ENCODE results near the gene BAX. TPM values are rescaled to one million over a fixed set of nuclear protein-coding genes. Genes with fewer than 3 reads are reported as not detected.
A peak's percentile ranks its signal among the peaks of the same experiment; 100 is the strongest.
"Not testable (repeated sequence)": the region's sequence is repeated elsewhere in the genome, so short reads cannot be mapped to it uniquely, and the experiment has no call there.

The BAX gene
- polyA plus RNA-seq, 2 of the 4 experiments (the other 2 are of a cell fraction) = 134 to 299 TPM

DNA sequence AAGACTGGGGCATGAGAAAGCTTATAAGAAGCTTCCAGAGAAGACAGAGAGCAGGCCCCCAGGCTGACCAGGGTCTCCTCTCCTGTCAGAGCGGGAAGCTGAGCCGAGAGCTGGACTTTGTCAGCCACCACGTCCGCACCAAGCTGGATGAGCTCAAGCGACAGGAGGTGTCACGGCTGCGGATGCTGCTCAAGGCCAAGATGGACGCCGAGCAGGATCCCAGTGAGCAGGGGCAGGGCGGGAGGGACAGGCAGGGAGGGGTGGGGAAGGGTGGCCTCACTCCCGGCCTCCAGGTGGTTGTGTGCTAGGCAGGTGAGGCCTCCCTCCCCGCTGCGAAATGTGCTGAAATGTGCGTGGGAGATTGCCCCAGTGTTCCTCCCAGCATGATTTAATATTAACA, 49.0 kb upstream of the BAX start:
- peaks cover 12% of the 10 kb centered on the region; the same call in 2 of the 3 replicates for H3K4me1 ChIP-seq
- no peak overlapping the region for H3K4me3 ChIP-seq
- CTCF ChIA-PET = interaction anchor here (1.1 to 1.9 kb wide), 6 partner anchors 17 to 111 kb away, joined by 3 to 7 read pairs (median 4); partner anchors contain the start of genes GYS1 and RUVBL2
- FAIRE-seq (no peak), DNase-seq (ENCODE audit: low read depth in 1 of 2, low spot score in 1 of 2) (no peak), ATAC-seq (no peak)
- 93% methylated on average over 13 of the region's 14 CpGs for WGBS (ENCODE audit: missing lambda C conversion rate)
- no peak overlapping the region for H3K27ac ChIP-seq
- H3K4me2 ChIP-seq = no peak overlapping the region
- H3K9me3 ChIP-seq = no peaks in the 10 kb centered on the region
- TF ChIP-seq, protein P1, sequence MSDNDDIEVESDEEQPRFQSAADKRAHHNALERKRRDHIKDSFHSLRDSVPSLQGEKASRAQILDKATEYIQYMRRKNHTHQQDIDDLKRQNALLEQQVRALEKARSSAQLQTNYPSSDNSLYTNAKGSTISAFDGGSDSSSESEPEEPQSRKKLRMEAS (IDR thresholded peaks at IDR 0.05) = no peak
- TF ChIP-seq RAD21 (conservative IDR thresholded peaks at IDR 0.05 in 1 of 2, IDR thresholded peaks at IDR 0.05 in 1 of 2) = no peak
- POLR2A ChIA-PET = no interaction called here

DNA sequence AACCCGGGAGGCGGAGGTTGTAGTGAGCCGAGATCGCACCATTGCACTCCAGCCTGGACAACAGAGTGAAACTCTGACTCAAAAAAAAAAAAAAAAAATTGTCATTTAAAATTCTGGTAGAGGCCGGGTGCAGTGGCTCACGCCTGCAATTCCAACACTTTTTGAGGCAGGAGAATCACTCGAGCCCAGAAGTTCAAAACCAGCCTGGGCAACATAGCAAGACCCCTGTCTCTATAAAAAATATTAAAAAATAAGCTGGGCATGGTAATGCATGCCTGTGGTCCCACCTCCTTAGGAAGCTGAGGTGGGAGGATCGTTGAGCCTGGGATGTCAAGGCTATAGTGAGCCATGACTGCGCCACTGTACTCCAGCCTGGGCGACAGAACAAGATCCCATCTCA, 48.4 kb upstream of the BAX start:
- DNase-seq (ENCODE audit: low read depth in 1 of 2, low spot score in 1 of 2) = no peak
- no peaks in the 10 kb centered on the region for H3K9me3 ChIP-seq
- no peak for FAIRE-seq
- H3K4me2 ChIP-seq = no peak overlapping the region
- TF ChIP-seq TFCP2L1 (CRISPR knock-in tag; IDR thresholded peaks at IDR 0.05) (no peak), CEBPB (IDR thresholded peaks at IDR 0.05) (no peak), CHD2 (IDR thresholded peaks at IDR 0.05; ENCODE audit: low read length, partially characterized antibody) (no peak), SREBF2 (IDR thresholded peaks at IDR 0.05) (no peak), EHMT2 (IDR thresholded peaks at IDR 0.05; ENCODE audit: low read depth) (no peak), CBX2 (IDR thresholded peaks at IDR 0.05; ENCODE audit: borderline replicate concordance, low read depth) (no peak), ZNF302 (CRISPR knock-in tag; IDR thresholded peaks at IDR 0.05) (no peak)
- peaks cover 5% of the 10 kb centered on the region; the same call in 1 of the 3 replicates for H3K4me1 ChIP-seq
- no peak overlapping the region for H3K27ac ChIP-seq
- no peak overlapping the region for H3K4me3 ChIP-seq
- 95% methylated on average over 10 of the region's 10 CpGs for WGBS (ENCODE audit: missing lambda C conversion rate)
- POLR2A ChIA-PET = no interaction called here
- CTCF ChIA-PET = interaction anchor here (1.2 to 1.9 kb wide), 5 partner anchors 9 to 118 kb away, joined by 3 to 7 read pairs (median 3); partner anchors contain the start of genes GYS1 and RUVBL2
- ATAC-seq = no peak

DNA sequence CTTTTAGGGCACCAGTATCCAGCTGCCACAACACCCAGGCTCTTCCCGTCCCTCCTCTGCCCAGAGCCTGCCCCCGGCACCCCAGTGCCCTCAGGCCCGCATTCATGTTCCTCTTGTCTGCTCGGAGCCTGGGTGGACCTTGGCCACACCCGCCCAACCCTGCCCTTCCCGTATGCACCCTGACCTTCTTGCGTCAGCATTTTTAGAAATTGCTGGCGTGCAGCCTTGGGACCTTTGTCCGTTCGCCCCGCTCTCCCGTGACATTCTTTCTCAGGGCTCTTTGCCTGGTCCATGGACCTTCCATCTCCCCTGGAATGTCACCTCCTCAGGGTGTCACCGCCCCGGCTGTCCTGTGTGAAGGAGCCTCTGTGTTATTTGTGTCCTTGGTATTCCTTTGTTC, 47.0 kb upstream of the BAX start:
- no peak overlapping the region for H3K4me3 ChIP-seq
- FAIRE-seq (no peak), DNase-seq (ENCODE audit: low read depth in 1 of 2, low spot score in 1 of 2) (no peak), ATAC-seq (peak; percentile 17 to 36; a peak in 1 of 6 replicates)
- no peaks in the 10 kb centered on the region; the same call in 2 of the 3 replicates for H3K4me1 ChIP-seq
- no peak overlapping the region for H3K4me2 ChIP-seq
- H3K9me3 ChIP-seq = no peaks in the 10 kb centered on the region
- CTCF ChIA-PET = interaction anchor here (1.3 kb wide), 1 partner anchor 11 kb away, joined by 3 read pairs; no protein-coding TSS in a partner anchor
- POLR2A ChIA-PET = no interaction called here
- no peak overlapping the region; a peak in 1 of 6 replicates for H3K27ac ChIP-seq
- TF ChIP-seq RAD21 (conservative IDR thresholded peaks at IDR 0.05 in 1 of 2, IDR thresholded peaks at IDR 0.05 in 1 of 2) (no peak), SMC3 (IDR thresholded peaks at IDR 0.05) (no peak), TFCP2L1 (CRISPR knock-in tag; IDR thresholded peaks at IDR 0.05) (no peak), POLR2AphosphoS2 (conservative IDR thresholded peaks at IDR 0.05; ENCODE audit: low read length) (no peak), RFX5 (IDR thresholded peaks at IDR 0.05) (no peak), FOXS1 (CRISPR knock-in tag; IDR thresholded peaks at IDR 0.05) (no peak), EHMT2 (IDR thresholded peaks at IDR 0.05; ENCODE audit: low read depth) (no peak), FOSB (CRISPR knock-in tag; IDR thresholded peaks at IDR 0.05) (no peak), RARB (CRISPR knock-in tag; IDR thresholded peaks at IDR 0.05) (no peak), KDM5A (IDR thresholded peaks at IDR 0.05) (no peak), ZNF302 (CRISPR knock-in tag; IDR thresholded peaks at IDR 0.05) (no peak), ZC3H11A (IDR thresholded peaks at IDR 0.05) (no peak), GATA3 (IDR thresholded peaks at IDR 0.05; ENCODE audit: borderline replicate concordance) (no peak)
- TF ChIP-seq, protein P2, sequence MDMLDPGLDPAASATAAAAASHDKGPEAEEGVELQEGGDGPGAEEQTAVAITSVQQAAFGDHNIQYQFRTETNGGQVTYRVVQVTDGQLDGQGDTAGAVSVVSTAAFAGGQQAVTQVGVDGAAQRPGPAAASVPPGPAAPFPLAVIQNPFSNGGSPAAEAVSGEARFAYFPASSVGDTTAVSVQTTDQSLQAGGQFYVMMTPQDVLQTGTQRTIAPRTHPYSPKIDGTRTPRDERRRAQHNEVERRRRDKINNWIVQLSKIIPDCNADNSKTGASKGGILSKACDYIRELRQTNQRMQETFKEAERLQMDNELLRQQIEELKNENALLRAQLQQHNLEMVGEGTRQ (IDR thresholded peaks at IDR 0.05) = no peak
- TF ChIP-seq, protein P3, sequence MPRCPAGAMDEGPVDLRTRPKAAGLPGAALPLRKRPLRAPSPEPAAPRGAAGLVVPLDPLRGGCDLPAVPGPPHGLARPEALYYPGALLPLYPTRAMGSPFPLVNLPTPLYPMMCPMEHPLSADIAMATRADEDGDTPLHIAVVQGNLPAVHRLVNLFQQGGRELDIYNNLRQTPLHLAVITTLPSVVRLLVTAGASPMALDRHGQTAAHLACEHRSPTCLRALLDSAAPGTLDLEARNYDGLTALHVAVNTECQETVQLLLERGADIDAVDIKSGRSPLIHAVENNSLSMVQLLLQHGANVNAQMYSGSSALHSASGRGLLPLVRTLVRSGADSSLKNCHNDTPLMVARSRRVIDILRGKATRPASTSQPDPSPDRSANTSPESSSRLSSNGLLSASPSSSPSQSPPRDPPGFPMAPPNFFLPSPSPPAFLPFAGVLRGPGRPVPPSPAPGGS (IDR thresholded peaks at IDR 0.05) = no peak
- TF ChIP-seq, protein P4, sequence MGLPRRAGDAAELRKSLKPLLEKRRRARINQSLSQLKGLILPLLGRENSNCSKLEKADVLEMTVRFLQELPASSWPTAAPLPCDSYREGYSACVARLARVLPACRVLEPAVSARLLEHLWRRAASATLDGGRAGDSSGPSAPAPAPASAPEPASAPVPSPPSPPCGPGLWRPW (IDR thresholded peaks at IDR 0.05) = no peak
- WGBS (ENCODE audit: missing lambda C conversion rate) = 86% methylated on average over 14 of the region's 14 CpGs

DNA sequence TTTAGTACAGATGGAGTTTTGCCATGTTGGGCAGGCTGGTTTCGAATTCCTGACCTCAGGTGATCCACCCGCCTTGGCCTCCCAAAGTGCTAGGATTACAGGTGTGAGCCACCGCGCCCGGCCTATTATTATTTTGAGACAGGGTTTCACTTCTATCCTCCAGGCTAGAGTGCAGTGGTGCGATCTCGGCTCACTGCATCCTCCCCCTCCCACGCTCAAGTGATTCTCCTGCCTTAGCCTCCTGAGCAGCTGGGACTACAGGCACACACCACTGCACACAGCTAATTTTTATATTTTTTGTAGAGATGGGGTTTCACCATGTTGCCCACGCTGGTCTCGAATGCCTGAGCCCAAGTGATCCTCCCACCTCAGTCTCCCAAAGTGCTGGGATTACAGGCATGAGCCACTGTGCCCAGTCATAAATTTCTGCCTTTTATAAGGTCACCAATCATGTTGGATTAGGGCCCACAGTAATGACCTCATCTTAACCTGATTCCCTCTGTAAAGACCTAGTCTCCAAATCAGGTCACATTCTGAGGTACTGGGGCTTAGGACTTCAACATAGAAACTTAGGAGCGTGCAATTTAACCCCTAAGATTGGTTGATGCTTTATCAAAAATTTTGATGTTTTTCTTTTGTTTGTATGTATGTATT, 45.1 kb upstream of the BAX start:
- H3K27ac ChIP-seq; H3K4me2 ChIP-seq; DNase-seq (ENCODE audit: low read depth in 1 of 2, low spot score in 1 of 2); FAIRE-seq; H3K9me3 ChIP-seq; H3K4me3 ChIP-seq; POLR2A ChIA-PET; H3K4me1 ChIP-seq; ATAC-seq: not testable (repeated sequence)
- 94% methylated on average over 11 of the region's 11 CpGs for WGBS (ENCODE audit: missing lambda C conversion rate)
- CTCF ChIA-PET = interaction anchor here (1.2 to 2.8 kb wide), 2 partner anchors 9 kb away, joined by 3 to 16 read pairs; partner anchors contain the start of gene NUCB1
